GM23338 (cell line): ENCODE results near the gene UQCC5. TPM values are rescaled to one million over a fixed set of nuclear protein-coding genes. Genes with fewer than 3 reads are reported as not detected.

ENCODE experiments used
- ATAC-seq: fragments of 200-7000 bp; cut with Tn5 transposase; 3 replicates; pipeline ENCODE4 v1.9.1; 2020
- DNase-seq: peaks from one replicate; pipeline ENCODE4 v3.0.0-alpha.2; 2015; ENCODE audit warnings: low spot score
- H2AFZ ChIP-seq: fragments of 200-600 bp; sonication (generic); 2 replicates; pipeline ENCODE4 v1.8.0; 2016; ENCODE audit warnings: antibody characterized with exemption, mild to moderate bottlenecking, moderate library complexity
- H3F3A ChIP-seq: fragments of 200-600 bp; sonication (generic); replicated peaks from 2 replicates; pipeline ENCODE4 v1.8.0; 2017; ENCODE audit warnings: antibody characterized with exemption, mixed run types, low read depth
- H3K27ac ChIP-seq: fragments of 200-600 bp; sonication (generic); 2 replicates; pipeline ENCODE4 v1.6.1; 2016; ENCODE audit warnings: low read depth
- H3K27me3 ChIP-seq: fragments of 200-600 bp; sonication (generic); 2 replicates; pipeline ENCODE4 v1.8.0; 2016; ENCODE audit warnings: mild to moderate bottlenecking, mixed run types, moderate library complexity; ENCODE audit not compliant: insufficient read depth
- H3K36me3 ChIP-seq: fragments of 200-600 bp; sonication (generic); 2 replicates; pipeline ENCODE4 v1.8.0; 2016; ENCODE audit warnings: mild to moderate bottlenecking; ENCODE audit not compliant: insufficient read depth
- H3K4me1 ChIP-seq: fragments of 200-600 bp; sonication (generic); 2 replicates; pipeline ENCODE4 v1.8.0; 2016; ENCODE audit warnings: mild to moderate bottlenecking, moderate library complexity; ENCODE audit not compliant: insufficient read depth
- H3K4me2 ChIP-seq: fragments of 200-600 bp; sonication (generic); 2 replicates; pipeline ENCODE4 v1.7.1; 2017; ENCODE audit warnings: mixed run types
- H3K4me3 ChIP-seq: fragments of 200-600 bp; sonication (generic); 2 replicates; pipeline ENCODE4 v1.6.1; 2016; ENCODE audit warnings: mixed run types
- H3K79me2 ChIP-seq: fragments of 200-600 bp; sonication (generic); replicated peaks from 2 replicates; pipeline ENCODE4 v1.8.0; 2017; ENCODE audit warnings: mild to moderate bottlenecking; ENCODE audit not compliant: insufficient read depth
- H3K9me2 ChIP-seq: fragments of 200-600 bp; sonication (generic); 2 replicates; pipeline ENCODE4 v1.8.0; 2017; ENCODE audit not compliant: insufficient read depth
- H4K20me1 ChIP-seq: fragments of 200-600 bp; sonication (generic); replicated peaks from 2 replicates; pipeline ENCODE4 v1.8.0; 2017; ENCODE audit warnings: mild to moderate bottlenecking; ENCODE audit not compliant: insufficient read depth
- H3K27ac Mint-ChIP-seq: 2 replicates; pipeline ENCODE4 v1.8.0; 2020; ENCODE audit warnings: inconsistent platforms, mild to moderate bottlenecking, moderate library complexity, mixed read lengths
- H3K27me3 Mint-ChIP-seq: 3 replicates; pipeline ENCODE4 v1.8.0; 2022; ENCODE audit warnings: low read depth, mild to moderate bottlenecking, moderate library complexity, mixed read lengths, inconsistent platforms; ENCODE audit not compliant: insufficient read depth, poor library complexity
- H3K36me3 Mint-ChIP-seq: 3 replicates; pipeline ENCODE4 v1.8.0; 2021; ENCODE audit warnings: low read depth, mild to moderate bottlenecking, inconsistent platforms, moderate library complexity, mixed read lengths
- H3K4me1 Mint-ChIP-seq: 3 replicates; pipeline ENCODE4 v1.8.0; 2020; ENCODE audit warnings: mild to moderate bottlenecking, inconsistent platforms, mixed read lengths
- H3K4me3 Mint-ChIP-seq: 3 replicates; pipeline ENCODE4 v1.8.0; 2021; ENCODE audit warnings: moderate library complexity, mild to moderate bottlenecking, inconsistent platforms, mixed read lengths
- H3K9me3 Mint-ChIP-seq: 3 replicates; pipeline ENCODE4 v1.8.0; 2020; ENCODE audit warnings: moderate library complexity, mild to moderate bottlenecking, inconsistent platforms, mixed read lengths
- CREB1 ChIP-seq: fragments of 250-450 bp; sonication (Bioruptor Pico); IDR thresholded peaks from 2 replicates; pipeline ENCODE4 v1.5.0; 2020; ENCODE audit warnings: low read depth, mild to moderate bottlenecking, moderate library complexity
- ETS1 ChIP-seq: IDR thresholded peaks from 2 replicates; pipeline ENCODE4 v1.6.1; 2016; ENCODE audit warnings: antibody characterized with exemption
- EZH2 ChIP-seq: fragments of 200-600 bp; sonication (generic); IDR thresholded peaks from one replicate; pipeline ENCODE4 v1.8.0; 2017; ENCODE audit warnings: antibody characterized with exemption, mild to moderate bottlenecking, low read depth; ENCODE audit not compliant: unreplicated experiment
- EZH2phosphoT487 ChIP-seq: fragments of 200-600 bp; sonication (generic); IDR thresholded peaks from one replicate; pipeline ENCODE4 v1.8.1; 2018; ENCODE audit warnings: antibody characterized with exemption; ENCODE audit not compliant: unreplicated experiment
- JUNB ChIP-seq: IDR thresholded peaks from one replicate; pipeline ENCODE4 v1.6.1; 2016; ENCODE audit warnings: antibody characterized with exemption; ENCODE audit not compliant: unreplicated experiment
- NANOG ChIP-seq: IDR thresholded peaks from 2 replicates; pipeline ENCODE4 v1.6.1; 2016; ENCODE audit warnings: antibody characterized with exemption, borderline replicate concordance
- POLR2AphosphoS5 ChIP-seq: IDR thresholded peaks from 2 replicates; pipeline ENCODE4 v1.6.1; 2016; ENCODE audit warnings: antibody characterized with exemption, low read depth
- STAT1 ChIP-seq: IDR thresholded peaks from one replicate; pipeline ENCODE4 v1.6.1; 2016; ENCODE audit warnings: antibody characterized with exemption; ENCODE audit not compliant: unreplicated experiment
- ZNF114 ChIP-seq: fragments of 250-450 bp; sonication (Bioruptor Pico); IDR thresholded peaks from 2 replicates; pipeline ENCODE4 v1.5.0; 2020; ENCODE audit warnings: mild to moderate bottlenecking, moderate library complexity
- ZNF331 ChIP-seq: fragments of 250-450 bp; sonication (Bioruptor Pico); IDR thresholded peaks from 2 replicates; pipeline ENCODE4 v1.5.0; 2020; ENCODE audit warnings: low read depth, mild to moderate bottlenecking, moderate library complexity
- ZNF462 ChIP-seq: fragments of 250-450 bp; sonication (Bioruptor Pico); IDR thresholded peaks from 2 replicates; pipeline ENCODE4 v1.5.0; 2020; ENCODE audit warnings: mild to moderate bottlenecking, moderate library complexity
- polyA plus RNA-seq: library from polyadenylated mRNA; unstranded; fragments of >200 nt; fragmentation: Nextera tagmentation; extraction: Ambion mirVana; gene quantifications from 2 replicates; pipeline ENCODE4 v1.2.1, GENCODE V29; 2016
- total RNA-seq: library from RNA; depleted of rRNA; stranded (reverse); fragments of >200 nt; shearing (Covaris generic); gene quantifications from 2 replicates; pipeline ENCODE4 v1.2.3, GENCODE V29; 2014
- TF ChIP-seq, protein P1 (sequence below), 2 experiments: fragments of 200-600 bp in 1 of 2; sonication (generic) in 1 of 2; conservative IDR thresholded peaks; 2 replicates each; pipeline versions ENCODE4 v1.5.1 to v1.6.1; 2016 to 2017; ENCODE audit warnings: antibody characterized with exemption in 2 of 2, low read depth in 2 of 2, mild to moderate bottlenecking in 2 of 2, moderate library complexity in 1 of 2
- TF ChIP-seq, protein P2 (sequence below): IDR thresholded peaks from one replicate; pipeline ENCODE4 v1.6.1; 2018; ENCODE audit warnings: antibody characterized with exemption; ENCODE audit not compliant: unreplicated experiment

Gene UQCC5
- total and polyA plus RNA-seq, 2 experiments from 2014 or later = 2.6 to 156 TPM

- Histone ChIP-seq H4K20me1 (peaks cover 20% of the 10 kb centered on the region), H3K9me2 (no peaks in the 10 kb centered on the region), H3K36me3 (no peaks in the 10 kb centered on the region), H3K27me3 (no peaks in the 10 kb centered on the region), H3K4me2 (peak overlapping the region; percentile 97), H3K4me1 (peaks cover 28% of the 10 kb centered on the region), H3K27ac (no peak overlapping the region), H3K4me3 (peak overlapping the region; percentile 80), H2AFZ (no peak overlapping the region), H3F3A (peaks cover 18% of the 10 kb centered on the region), H3K79me2 (peaks cover 44% of the 10 kb centered on the region)
- ATAC-seq (no peak), DNase-seq (no peak)
- H3K36me3 Mint-ChIP-seq = peaks cover 22% of the 10 kb centered on the region
- TF ChIP-seq, protein P1, sequence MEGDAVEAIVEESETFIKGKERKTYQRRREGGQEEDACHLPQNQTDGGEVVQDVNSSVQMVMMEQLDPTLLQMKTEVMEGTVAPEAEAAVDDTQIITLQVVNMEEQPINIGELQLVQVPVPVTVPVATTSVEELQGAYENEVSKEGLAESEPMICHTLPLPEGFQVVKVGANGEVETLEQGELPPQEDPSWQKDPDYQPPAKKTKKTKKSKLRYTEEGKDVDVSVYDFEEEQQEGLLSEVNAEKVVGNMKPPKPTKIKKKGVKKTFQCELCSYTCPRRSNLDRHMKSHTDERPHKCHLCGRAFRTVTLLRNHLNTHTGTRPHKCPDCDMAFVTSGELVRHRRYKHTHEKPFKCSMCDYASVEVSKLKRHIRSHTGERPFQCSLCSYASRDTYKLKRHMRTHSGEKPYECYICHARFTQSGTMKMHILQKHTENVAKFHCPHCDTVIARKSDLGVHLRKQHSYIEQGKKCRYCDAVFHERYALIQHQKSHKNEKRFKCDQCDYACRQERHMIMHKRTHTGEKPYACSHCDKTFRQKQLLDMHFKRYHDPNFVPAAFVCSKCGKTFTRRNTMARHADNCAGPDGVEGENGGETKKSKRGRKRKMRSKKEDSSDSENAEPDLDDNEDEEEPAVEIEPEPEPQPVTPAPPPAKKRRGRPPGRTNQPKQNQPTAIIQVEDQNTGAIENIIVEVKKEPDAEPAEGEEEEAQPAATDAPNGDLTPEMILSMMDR (conservative IDR thresholded peaks at IDR 0.05; ENCODE audit: low read depth in 2 of 2) = no peak
- TF ChIP-seq ETS1 (no peak), JUNB (no peak), NANOG (no peak), POLR2AphosphoS5 (no peak), ZNF114 (no peak), CREB1 (no peak), STAT1 (no peak), ZNF462 (no peak), EZH2 (no peak), ZNF331 (CRISPR knock-in tag) (no peak), EZH2phosphoT487 (no peak)
- TF ChIP-seq, protein P2, sequence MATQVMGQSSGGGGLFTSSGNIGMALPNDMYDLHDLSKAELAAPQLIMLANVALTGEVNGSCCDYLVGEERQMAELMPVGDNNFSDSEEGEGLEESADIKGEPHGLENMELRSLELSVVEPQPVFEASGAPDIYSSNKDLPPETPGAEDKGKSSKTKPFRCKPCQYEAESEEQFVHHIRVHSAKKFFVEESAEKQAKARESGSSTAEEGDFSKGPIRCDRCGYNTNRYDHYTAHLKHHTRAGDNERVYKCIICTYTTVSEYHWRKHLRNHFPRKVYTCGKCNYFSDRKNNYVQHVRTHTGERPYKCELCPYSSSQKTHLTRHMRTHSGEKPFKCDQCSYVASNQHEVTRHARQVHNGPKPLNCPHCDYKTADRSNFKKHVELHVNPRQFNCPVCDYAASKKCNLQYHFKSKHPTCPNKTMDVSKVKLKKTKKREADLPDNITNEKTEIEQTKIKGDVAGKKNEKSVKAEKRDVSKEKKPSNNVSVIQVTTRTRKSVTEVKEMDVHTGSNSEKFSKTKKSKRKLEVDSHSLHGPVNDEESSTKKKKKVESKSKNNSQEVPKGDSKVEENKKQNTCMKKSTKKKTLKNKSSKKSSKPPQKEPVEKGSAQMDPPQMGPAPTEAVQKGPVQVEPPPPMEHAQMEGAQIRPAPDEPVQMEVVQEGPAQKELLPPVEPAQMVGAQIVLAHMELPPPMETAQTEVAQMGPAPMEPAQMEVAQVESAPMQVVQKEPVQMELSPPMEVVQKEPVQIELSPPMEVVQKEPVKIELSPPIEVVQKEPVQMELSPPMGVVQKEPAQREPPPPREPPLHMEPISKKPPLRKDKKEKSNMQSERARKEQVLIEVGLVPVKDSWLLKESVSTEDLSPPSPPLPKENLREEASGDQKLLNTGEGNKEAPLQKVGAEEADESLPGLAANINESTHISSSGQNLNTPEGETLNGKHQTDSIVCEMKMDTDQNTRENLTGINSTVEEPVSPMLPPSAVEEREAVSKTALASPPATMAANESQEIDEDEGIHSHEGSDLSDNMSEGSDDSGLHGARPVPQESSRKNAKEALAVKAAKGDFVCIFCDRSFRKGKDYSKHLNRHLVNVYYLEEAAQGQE = no peak
- H3K9me3 Mint-ChIP-seq = no peaks in the 10 kb centered on the region
- H3K4me1 Mint-ChIP-seq = peaks cover 26% of the 10 kb centered on the region
- H3K27ac Mint-ChIP-seq = no peak overlapping the region
- peak overlapping the region; percentile 84 for H3K4me3 Mint-ChIP-seq
- peaks cover 24% of the 10 kb centered on the region for H3K27me3 Mint-ChIP-seq
These were observed 3.9 kb upstream of the UQCC5 start for GRCh38 chr3:52532517-52532837.
